GM10248 (cell line): ENCODE measurements around the gene HBQ1.
A peak's percentile ranks its signal among the peaks of the same experiment; 100 is the strongest.

Source experiments
- CTCF ChIA-PET: fragments of 300-600 bp; sonication (Branson Sonifier 250); formaldehyde crosslinking; extraction: SDS; loops from one replicate; lab custom pipeline; 2021; ENCODE audit warnings: antibody characterized with exemption; lab: Yijun Ruan, JAX
- POLR2A ChIA-PET: fragments of 350-650 bp; sonication (Branson Sonifier 250); formaldehyde crosslinking; extraction: SDS; loops from one replicate; lab custom pipeline; 2020; ENCODE audit warnings: antibody characterized with exemption; lab: Yijun Ruan, JAX
- DNase-seq: peaks from one replicate; pipeline ENCODE4 v3.0.0; 2012; ENCODE audit errors: extremely low spot score
- TF ChIP-seq, protein P1 (sequence below): IDR thresholded peaks from 2 replicates; pipeline ENCODE4 v1.5.1; 2012; ENCODE audit warnings: mild to moderate bottlenecking, low read depth; ENCODE audit errors: extremely low read depth, missing control alignments, control extremely low read depth

HBQ1 gene

DNA sequence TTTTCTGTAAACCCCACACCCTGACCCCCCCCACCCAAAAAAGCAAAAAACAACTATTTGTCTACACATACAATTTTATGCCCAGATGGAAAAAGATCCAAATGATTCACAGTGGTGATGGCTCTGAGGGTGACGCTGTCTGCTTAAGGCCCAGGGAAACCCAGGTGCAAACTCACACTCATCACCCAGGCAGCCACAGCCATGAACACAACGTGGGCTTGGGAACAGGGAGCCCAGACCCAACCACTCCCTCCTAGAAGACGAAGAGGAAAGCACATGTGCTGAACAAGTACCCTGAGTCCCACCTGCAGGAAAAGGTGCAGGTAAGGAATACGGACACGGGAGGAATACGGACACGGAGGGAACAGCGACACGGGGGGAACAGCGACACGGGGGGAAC, 5.4 kb downstream of the HBQ1 start:
- ChIA-PET CTCF (no interaction called here), POLR2A (interaction anchor here (0.6 kb wide), 1 partner anchor 98 kb away, joined by 6 read pairs; no protein-coding TSS in a partner anchor)
- TF ChIP-seq, protein P1, sequence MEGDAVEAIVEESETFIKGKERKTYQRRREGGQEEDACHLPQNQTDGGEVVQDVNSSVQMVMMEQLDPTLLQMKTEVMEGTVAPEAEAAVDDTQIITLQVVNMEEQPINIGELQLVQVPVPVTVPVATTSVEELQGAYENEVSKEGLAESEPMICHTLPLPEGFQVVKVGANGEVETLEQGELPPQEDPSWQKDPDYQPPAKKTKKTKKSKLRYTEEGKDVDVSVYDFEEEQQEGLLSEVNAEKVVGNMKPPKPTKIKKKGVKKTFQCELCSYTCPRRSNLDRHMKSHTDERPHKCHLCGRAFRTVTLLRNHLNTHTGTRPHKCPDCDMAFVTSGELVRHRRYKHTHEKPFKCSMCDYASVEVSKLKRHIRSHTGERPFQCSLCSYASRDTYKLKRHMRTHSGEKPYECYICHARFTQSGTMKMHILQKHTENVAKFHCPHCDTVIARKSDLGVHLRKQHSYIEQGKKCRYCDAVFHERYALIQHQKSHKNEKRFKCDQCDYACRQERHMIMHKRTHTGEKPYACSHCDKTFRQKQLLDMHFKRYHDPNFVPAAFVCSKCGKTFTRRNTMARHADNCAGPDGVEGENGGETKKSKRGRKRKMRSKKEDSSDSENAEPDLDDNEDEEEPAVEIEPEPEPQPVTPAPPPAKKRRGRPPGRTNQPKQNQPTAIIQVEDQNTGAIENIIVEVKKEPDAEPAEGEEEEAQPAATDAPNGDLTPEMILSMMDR = no peak
- no peak for DNase-seq

DNA sequence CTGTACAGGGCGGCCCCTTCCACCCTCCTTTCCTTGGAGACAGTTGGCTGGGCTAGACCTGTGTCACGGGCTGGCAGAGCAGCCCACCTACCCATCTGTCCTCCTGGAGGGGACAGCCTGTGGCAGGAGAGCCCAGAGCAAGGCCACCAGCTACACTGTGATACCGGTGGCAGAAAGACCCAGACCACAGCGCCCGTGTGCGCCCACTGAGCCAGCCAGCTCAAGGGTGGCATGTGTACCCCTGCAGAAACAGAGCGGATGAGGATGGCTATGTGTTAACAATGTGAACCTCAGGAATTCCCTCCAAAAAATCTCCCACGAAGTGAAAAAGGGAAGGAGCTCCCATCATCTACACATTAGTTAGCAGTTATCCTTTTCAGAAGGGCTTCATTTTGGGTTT, 7.1 kb downstream of the HBQ1 start:
- ChIA-PET POLR2A (no interaction called here), CTCF (interaction anchor here (1.0 to 1.5 kb wide), 3 partner anchors 70 to 122 kb away, joined by 3 to 7 read pairs (median 4); no protein-coding TSS in a partner anchor)
- no peak for DNase-seq
- TF ChIP-seq, protein P1 = no peak

DNA sequence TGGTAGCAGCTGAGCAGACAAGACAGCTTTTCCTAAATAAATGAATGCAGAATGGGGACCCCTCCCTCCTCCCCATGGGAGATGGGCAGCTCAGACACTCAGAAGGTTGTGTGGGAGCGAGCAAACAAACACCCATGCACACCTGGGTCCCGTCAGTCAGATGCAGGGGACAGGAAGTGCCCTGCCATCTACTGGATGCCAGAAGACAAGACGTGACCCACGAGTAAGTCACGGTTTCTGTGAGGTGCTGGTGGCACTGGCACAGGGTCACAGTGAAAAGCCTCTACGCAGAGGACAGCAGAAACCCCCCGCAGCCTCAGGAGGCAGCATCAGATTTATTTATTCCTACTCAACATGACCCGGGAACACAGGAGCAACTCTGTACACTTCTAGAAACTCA, 8.4 kb downstream of the HBQ1 start:
- DNase-seq = no peak
- ChIA-PET POLR2A (interaction anchor here (0.5 kb wide), 1 partner anchor 36 kb away, joined by 4 read pairs; no protein-coding TSS in a partner anchor), CTCF (interaction anchor here (1.1 kb wide), 1 partner anchor 19 kb away, joined by 3 read pairs; no protein-coding TSS in a partner anchor)
- TF ChIP-seq, protein P1 = peak; percentile 19

DNA sequence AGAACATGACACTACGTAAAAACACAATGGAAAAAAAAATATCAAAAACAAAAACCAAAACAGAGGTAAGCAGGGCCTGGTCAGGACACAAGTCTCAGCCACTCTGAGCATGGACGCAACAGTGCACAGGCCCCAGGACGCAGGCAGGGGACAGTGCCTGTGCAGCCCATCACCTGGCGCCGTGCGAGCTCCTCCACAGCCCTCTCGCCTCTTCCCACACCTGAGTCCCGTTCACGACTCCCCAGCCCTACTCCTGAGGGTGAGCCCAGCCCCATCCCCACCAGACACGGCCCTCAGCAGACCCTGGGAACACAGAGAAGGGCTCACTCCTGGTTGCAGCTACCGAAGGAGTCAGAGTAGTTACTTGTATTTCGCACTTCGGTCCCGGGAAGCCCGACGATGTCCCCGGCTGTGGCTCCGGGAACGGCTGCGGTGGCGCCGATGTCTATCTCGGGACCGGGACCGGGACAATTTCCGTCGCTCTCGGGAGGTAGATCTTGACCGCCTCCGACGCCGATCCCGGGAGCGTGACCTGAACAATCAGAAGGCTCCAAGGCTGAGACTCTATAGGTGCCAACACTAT, 9.4 kb downstream of the HBQ1 start:
- no peak for DNase-seq
- ChIA-PET CTCF (interaction anchor here (2.6 kb wide), 1 partner anchor 8 kb away, joined by 11 read pairs; no protein-coding TSS in a partner anchor), POLR2A (no interaction called here)
- TF ChIP-seq, protein P1 = no peak

DNA sequence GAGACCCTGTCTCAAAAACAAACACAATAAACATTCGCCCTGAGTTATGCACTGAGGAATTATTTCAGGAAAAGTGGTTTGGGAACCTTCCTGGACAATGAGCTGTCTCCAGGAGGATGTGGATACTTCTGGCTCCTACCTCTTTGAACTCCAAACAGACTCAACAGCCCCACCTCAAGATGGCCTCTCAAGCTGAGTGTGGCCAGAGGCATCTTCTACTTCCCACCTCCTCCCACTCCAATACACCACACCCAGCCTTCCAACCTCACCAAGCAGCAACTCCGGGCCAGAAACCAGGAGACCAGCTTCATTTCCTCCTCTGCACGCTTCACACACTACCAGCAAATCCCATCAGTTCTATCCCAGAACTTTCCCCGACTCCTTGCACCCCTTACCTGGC, 11.6 kb downstream of the HBQ1 start:
- DNase-seq = no peak
- CTCF ChIA-PET = interaction anchor here (1.2 to 2.6 kb wide), 6 partner anchors 10 to 161 kb away, joined by 3 to 11 read pairs (median 6); no protein-coding TSS in a partner anchor
- POLR2A ChIA-PET = no interaction called here
- TF ChIP-seq, protein P1 = no peak

DNA sequence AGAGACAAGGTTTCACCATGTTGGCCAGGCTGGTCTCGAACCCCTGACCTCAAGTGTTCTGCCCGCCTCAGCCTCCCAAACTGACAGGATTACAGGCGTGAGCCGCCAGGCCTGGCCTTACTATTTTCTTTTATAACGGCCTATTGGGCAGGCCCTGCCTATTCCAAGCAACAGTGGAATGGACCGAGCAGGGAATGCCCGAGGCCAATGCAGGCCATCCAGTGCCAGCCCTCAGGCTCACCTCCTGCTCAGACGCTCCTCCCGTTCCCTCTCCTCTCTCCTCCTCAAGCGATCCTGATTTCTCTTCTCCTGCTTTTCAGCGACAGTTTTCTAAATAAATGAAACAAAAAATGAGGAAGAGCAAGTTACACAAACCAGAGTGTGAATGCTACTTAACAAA, 12.4 kb downstream of the HBQ1 start:
- POLR2A ChIA-PET = no interaction called here
- TF ChIP-seq, protein P1 = no peak
- CTCF ChIA-PET = interaction anchor here (1.1 to 2.6 kb wide), 6 partner anchors 11 to 127 kb away, joined by 3 to 11 read pairs (median 6); no protein-coding TSS in a partner anchor
- no peak for DNase-seq
